Measurements from ENCODE around the gene HDGF. TPM values are rescaled to one million over a fixed set of nuclear protein-coding genes. Genes with fewer than 3 reads are reported as not detected.

HDGF gene
- total RNA-seq, 1 donor, result 68.1 TPM

DNA sequence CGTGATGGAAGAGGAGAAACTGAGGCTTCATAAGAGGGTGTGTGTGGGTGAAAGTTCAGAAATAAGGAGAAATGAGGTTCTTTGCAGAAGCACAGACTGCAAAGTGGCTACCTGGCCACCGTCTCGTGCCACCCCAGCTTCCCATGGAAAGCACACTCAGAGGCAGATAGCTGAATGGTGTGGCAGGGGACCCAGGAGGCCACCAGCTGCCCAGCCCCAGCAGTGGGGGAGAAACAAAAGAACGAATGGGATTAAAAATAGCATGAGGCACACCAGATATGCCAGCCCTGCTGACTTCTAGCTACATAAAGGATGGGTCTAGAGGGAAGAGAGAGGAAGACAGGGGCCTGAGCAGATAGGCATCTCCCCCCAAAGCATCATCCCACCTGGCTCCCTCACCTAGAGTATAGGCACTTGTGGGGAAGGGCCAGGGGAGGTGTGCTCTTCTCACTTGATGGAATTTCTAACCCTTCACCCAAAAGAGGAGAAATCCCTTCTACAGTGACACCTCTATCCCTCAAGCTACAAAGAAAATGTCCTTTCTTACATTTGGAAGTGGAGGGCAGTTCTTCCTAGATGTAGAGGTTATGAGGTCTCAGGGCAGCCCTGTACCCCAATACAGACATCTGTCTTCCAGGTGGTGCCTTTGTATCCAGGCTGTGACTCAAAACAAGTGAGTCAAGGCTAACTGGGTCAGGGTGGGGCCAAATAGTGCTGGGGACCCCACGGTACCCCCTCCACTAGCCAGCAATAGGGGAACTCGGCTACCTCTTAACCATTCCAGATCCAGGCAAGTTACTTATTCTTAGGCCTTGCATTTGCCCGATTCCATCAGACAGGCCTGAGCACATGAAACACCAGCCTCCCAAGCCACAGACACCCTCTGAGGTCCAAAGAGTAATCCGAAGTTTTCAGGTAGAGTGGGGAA lies 3.5 kb downstream of the HDGF start:
- DNase-seq (ENCODE audit: low read depth in 2 of 3, low spot score in 2 of 3), result no peak

DNA sequence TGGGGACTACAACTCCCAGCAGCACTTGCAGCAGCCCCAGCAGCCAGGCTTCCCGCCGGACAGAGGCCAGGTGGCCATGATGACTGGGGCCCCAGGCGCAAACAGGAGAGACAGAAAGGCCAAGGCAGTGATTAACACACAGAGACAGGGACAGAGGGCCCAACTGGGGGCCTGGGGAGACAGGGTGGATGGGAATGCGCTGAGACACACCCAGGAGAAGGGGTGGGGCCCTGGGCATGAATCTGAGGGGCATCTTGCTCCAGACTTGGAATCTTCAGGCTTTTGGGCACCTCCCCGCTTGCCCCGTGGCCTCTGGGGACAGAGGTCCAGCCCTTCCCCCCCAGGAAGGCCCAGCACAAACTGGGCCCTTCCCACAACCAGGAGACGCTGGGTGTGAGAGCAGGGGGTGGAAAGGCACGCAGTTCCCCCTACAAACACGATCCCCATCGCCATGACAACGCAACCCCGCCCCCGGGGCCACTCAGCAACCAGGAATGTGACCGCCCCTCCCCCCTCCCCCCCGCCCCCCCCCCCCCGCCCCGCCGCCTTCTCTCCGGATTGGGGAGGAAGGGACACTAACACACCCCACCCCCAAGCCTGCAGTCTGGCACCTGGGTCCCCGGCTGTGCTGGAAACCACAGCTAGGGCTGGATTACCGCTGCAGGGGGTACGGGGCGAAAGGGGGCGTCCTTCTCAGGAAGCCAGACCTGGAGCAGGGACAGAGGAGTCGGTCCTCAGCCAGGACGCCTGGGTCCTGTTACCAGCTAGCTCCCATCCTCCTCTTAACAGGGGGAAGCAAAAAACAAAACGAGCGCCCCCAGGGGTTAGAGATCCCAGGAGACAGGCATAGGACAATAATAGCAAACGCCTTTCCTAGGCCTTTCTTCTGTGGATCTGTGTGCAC lies 4.5 kb downstream of the HDGF start:
- peak in 2 of 3 donors; percentile 78 to 80 for DNase-seq (ENCODE audit: low read depth in 2 of 3, low spot score in 2 of 3)

DNA sequence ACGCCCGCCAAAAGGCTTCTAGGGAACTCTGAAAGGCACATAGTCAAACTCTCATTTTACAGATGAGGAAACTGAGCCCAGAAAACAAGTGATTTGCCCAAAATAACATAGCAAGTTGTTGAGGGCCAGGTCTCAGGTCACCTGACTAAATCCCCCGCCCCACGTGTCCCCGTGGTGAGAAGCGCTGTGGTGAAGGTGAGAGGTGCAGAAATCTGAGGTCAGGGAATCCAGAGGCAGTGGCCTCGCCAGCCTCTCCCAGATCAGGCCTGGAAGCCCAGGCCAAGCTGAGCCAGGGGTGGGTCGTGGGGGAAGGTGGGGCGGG lies 5.1 kb downstream of the HDGF start:
- no peak for DNase-seq (ENCODE audit: low read depth in 2 of 3, low spot score in 2 of 3)

DNA sequence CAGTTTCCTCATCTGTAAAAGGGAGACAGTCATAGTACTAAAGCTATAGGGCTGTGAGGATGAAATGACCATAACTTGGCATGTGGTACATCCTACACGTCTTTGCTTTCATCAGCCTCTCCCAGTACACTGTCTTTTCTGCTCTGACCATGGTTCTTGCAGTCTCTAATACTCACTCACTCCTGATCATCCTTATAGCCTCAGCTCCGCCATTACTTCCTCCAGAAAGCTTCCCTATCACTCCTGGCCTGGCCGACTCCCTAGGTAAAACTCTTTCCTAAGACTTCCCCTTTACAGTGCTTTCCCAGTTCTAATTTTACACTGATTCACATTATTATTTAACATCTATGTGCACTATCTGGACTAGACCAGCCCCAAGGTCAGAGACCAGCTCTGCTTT lies 5.6 kb downstream of the HDGF start:
- DNase-seq (ENCODE audit: low read depth in 2 of 3, low spot score in 2 of 3), result no peak

DNA sequence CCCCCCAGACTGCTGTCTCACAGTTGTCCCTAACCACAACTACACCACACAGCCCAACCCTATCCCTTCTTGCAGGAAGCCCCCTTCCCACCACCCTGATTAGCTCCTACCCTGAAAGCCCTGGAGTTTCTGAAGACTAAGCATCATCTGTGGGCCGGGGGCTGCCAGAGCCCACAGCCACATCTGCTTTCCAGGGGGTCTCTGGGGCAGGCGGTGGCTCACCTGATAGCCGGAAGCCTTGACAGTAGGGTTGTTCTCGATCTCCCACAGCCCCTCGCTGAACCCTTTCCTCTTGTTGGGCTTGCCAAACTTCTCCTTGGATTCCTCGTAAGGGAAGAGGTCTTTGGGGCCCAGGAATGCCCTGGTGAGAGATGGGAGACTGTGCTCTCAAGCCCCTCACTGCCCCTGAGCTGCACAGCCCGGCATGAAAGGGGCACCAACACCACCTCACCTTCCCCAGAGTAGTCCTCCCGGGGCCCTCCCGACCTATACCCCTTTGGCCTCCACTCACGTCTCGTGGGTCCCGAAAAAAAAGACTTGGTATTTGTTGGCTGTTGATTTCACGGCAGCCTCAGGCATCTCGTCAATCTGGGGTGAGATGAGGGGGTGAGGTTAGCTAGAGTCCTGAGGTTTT lies 6.6 kb downstream of the HDGF start:
- DNase-seq (ENCODE audit: low read depth in 2 of 3, low spot score in 2 of 3), result no peak

DNA sequence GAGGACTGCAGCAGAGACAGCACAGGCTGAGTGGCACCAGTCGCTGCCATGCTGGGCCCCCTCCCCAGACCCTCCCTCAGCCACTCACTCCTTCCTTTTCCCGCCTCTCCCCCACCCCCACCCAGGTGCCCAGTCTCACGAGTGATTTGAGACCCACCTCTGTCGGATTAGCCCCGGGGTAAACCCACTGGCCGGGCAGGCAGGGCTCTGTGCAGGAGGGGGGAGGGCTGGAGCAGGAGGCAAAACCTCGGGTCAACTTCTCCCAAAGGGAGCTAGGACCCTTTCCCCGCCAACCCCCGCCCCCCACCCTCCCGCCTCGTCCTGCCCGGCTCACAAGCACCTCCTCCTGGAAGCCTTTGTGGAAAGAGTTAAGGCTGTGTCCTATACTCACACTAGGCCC lies 7.1 kb downstream of the HDGF start:
- DNase-seq (ENCODE audit: low read depth in 2 of 3, low spot score in 2 of 3), result no peak

DNA sequence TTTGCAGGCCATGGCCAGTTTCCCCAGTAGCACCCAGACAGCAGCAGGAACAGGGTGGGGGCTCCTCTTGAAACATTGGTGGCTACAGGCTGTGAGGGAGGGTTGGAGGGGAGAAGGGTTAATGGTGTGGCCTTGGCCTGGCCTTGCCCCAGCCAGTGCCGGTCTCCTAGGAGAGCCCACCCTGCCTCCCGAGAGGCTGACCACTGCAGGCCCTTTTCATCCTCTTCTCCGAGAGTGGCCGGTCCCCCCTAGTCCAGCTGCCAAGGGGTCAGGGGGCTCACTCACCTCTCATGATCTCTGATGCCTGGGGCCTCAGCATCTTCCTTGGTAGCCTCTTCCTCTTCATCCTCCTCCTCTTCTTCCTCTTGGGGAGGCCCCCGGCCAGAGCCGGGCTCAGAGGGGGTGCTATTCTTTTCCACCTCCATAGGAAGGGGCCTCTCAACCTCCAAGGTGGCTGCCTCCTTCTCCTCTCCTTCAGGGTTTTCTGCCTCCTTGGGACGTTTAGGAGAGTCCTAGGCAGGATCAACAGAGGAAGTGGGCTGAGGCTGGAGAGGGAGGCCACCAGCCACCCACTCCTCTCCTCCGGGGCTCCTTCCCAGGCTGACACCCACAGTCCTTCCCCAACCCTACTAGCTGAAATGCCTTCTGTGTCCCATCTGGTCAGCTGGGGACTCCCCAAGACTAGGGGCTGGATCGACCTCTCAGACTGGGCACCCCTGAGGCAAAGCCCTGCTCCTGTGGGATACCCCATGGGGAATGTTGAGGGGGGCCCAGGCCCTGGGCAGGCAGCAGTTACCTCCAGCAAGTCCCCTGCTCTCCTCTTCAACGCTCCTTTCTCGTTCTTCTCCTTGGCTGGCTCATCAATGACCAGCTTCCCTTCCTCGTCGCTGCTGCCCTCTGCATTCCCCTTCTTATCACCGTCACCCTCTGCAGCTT lies 7.8 kb downstream of the HDGF start:
- no peak for DNase-seq (ENCODE audit: low read depth in 2 of 3, low spot score in 2 of 3)

DNA sequence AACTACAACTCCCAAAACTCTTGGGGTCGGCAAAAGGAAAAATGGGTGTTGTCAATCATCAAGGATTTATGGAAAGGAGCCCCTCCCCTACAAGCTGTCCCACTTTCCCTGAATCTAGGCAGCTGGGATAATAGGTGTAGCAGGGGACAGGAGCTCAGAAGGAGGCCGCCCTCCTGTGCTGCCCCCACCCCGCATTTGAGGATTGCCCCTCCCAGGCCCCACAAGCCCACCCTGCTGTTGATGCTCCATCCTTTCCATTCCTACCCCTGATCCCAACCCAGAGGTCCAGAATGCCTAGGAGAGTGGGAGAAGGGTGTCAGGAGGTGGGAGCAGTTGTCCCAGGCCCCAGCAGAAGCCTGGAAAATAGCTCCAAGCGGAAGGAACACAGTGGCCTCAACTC lies 8.7 kb downstream of the HDGF start:
- DNase-seq (ENCODE audit: low read depth in 2 of 3, low spot score in 2 of 3), result no peak

DNA sequence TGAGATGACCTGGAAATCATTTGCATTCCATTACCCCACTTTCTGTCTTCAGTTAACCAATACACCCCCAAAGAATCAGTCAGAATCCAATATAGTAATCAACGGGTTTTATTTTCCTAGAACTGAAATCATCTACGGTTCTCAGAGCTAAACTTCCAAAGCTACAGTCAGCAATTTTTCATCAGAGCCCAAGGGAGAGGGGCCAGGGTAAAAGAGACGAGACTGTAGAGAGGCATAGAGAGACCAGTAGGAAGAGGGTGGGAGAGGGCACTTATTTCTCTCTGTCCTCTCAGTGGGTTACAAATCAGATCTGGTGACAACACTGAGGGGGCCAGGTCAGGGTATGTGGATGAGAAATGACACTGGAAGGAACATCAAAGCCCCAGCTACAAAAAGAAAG lies 9.5 kb downstream of the HDGF start:
- DNase-seq (ENCODE audit: low read depth in 2 of 3, low spot score in 2 of 3), result no peak

DNA sequence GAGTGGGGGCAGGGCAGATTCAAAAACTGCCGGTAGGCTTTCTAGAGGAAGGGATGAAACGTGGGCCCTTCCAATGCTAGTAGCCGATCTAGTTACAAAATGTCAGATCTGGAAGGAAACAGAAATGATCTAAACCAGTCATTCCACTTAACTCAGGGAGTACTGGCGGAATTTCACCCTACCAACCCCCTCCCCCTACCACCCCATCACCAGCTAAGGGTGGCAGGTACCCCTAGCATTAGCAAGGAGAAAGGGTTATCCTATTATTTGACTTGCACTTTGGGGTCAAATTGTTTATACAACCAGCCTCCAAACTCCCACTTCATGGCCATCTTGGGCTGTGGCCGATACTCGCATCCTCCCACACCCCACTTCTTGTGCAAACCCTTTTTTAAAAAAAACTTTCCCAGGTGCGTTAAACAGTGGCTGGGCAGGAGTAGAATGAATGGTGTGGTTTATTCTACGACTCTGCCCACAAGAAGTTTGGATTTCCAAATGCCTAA lies 9.9 kb downstream of the HDGF start:
- DNase-seq (ENCODE audit: low read depth in 2 of 3, low spot score in 2 of 3), result no peak

DNA sequence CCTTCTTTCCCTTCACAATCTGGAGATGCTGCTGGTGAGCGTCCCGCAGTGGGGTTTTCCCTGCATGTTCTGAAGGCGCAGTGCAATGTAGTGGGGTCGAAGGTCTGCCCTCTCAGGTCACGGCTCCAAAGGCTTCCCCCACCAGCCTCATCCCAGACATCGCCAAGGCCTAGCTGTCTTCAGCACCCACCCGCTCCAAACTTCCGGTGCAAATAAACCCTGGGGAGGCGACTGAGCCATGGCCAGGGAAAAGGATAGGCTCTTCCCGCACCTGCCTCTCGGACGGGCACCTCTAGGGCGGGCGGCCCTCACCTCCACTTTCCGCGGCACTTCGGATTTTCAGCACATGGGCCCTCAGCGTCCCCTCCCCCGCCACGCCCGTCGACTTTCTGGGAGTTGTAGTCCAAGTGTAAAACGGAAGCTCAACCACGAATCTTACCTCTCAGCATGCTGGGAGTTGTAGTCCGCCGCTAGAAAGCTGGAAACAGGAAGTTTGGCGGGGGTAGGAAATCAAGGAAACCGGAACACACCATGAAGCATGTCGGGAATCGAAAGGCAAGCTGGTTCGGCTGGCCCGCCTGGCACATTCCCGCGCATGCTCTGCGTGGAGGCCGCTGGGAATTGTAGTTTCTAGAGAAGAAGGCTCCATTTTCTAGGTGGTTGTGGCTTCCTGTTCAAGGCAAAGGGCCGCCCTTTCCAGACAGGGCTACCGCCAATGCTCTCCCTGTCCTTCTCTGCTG lies 10.6 kb downstream of the HDGF start, which contains the start of gene MRPL24:
Gene MRPL24 (minus strand): TSS at position 348 of the 740 bp plus-strand sequence. CDS start 2,384 bp downstream, outside the sequence.
- peak; percentile 85 to 100 (median 98) for DNase-seq (ENCODE audit: low read depth in 2 of 3, low spot score in 2 of 3)

DNA sequence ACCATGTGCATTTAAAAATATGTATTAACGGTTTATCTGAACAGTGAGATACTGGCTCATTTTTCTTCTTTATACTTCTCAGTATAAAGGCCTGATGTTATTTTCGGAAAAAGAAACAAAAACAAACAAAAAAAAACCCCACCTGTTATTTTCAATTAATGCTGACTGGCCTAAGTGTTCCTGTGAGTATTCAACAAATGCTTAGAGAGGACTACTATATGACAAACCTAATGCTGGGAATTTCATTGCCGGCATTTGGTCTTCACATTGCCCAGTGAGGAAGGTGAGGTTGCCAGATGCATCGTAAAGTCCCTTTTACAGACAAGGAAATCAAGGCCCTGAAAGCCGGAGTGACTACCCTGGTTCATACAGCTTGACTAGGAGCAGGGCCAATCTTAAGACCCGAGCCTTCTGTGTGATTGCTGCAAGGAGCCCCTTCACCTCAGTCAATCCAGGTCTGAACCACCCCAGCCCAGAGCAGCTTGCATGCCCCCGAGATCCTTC lies 11.2 kb downstream of the HDGF start:
- DNase-seq (ENCODE audit: low read depth in 2 of 3, low spot score in 2 of 3), result no peak

DNA sequence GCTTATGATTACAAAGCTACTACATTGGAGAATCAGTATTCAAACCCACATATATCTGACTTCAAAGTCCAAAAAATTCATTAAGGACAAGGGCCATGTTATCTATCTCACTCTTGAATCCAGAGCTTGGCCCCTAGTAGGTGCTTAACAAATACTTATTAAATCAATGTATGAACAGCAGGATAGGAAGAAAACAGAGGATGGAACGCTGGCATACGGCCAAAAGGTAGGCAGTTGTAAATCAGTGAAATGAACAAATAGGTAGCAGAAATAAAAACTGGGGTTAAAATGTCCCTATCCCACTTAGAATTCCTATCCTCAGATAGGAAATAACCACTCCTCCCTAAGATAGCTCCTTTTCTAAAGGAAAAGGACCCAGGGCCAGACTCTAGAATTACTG lies 12.6 kb downstream of the HDGF start:
- DNase-seq (ENCODE audit: low read depth in 2 of 3, low spot score in 2 of 3), result no peak

DNA sequence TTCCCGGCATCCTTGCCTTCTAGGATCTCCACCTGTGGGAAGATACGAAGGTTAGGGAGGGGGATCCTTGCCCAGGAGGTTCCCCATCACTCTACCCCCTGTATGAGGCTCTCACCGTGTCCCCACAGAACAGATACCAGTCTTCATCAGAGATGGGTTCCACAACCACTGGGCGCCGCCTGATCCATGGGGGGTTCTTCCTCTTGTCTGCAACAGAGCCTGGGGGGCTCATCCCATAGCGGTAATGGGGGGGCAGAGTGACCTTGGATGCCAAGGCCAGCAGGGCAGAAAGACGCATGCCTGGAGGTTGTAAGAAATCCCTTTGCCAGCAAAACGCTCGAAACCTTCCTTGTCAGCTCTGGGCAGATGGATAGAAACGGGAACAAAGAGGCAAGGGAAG lies 13.1 kb downstream of the HDGF start:
- no peak for DNase-seq (ENCODE audit: low read depth in 2 of 3, low spot score in 2 of 3)

DNA sequence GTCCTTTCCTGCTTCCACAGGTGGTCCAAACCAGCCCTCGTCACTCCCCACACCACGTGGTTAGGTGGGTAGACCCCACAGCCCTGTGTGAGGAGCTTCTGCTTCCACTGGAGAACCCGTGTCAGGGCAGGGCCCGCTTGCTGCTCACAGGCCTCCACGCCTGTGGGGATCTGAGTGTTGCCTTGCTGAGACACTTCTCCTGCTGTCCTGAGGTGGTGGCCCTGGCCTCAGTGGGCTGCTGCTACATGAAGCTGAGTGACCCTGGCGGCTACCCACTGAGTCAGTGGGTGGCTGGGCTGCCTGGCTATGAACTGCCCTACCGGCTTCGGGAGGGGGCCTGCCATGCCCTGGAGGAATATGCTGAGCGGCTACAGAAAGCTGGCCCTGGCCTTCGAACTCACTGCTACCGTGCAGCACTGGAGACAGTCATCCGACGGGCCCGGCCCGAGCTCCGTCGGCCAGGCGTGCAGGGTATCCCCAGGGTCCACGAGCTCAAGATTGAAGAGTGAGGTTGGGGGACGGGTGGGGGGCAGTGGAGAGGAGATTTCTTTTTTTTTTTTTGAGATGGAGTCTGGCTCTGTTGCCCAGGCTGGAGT lies 17.4 kb downstream of the HDGF start:
- no peak for DNase-seq (ENCODE audit: low read depth in 2 of 3, low spot score in 2 of 3)

DNA sequence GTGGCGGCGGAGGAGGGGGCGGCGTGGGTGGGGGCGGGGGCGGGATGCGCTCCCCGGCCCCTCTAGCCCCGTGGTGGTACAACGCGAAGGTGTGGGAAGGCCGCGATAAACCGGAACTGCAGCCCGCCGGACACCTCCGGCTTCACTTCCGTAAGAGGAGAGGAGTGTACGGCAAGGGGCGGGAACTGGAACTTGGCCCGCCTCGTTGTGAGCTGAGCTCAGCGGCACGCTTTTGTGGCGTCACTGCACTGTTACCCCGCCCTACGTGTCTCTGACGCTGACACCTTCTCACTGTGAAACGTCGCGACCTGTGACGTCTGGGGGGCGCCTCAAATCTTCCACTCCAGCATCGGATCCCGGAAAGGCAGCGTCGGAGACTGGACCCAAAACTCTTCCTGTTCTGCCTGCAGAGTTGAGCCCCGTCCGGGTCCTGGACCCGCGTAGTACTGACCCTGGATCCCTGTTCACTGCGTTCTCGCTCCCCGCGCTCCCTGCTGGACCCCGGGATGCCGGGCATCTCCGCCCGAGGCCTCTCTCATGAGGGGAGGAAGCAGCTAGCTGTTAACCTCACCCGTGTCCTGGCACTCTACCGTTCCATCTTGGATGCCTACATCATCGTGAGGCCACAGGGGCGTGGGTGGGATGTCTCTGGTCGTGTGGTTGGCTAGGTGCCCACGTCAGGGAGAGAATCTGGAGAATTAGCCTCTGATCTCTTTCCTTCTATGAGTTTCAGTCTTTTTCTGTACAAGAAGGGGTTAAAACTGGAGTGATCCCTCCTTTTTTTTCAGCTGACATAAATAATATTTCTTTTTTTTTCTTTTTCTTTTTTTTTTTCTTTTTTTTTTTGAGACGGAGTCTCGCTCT lies 22.6 kb downstream of the HDGF start, which contains the start of gene ISG20L2:
Gene ISG20L2 (minus strand): TSS at position 168 of the 864 bp plus-strand sequence. CDS start 1,114 bp downstream, outside the sequence.
- peak; percentile 90 to 99 (median 99) for DNase-seq (ENCODE audit: low read depth in 2 of 3, low spot score in 2 of 3)

DNA sequence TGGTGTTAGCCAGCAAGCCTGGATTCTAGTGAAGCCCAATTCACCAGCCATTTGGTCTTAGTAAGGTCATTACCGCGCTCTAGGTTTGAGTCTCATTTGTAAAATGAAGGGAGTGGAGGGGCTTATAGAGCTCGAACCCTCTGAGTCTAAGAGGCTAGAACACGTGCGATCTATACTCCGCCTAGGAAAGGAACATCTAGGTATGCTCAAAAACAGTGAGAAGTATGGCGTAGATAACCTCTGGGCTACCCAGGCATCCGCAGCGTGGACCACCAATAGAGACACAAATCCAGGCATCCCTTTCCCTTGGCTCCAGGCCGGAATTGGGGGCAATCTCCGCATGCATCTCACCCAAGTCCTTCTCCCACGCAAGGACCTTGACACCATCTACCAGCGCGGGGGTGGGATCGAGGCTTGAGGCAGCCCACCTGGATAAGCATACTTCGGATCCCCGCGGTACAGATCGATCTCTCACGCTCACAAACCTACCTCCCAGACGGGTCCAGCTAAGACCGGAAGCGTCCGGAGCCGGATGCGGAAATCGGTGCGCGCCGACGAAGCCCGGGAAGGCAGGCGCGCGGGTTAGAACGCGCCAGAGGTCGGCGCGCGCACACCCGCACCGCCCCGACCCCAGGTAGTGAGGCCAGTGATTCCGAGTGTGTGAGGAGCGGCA lies 23.4 kb downstream of the HDGF start, which contains the start of gene METTL25B:
Gene METTL25B (plus strand): TSS at position 544 of the 673 bp plus-strand sequence. CDS start 636 bp downstream, outside the sequence.
- DNase-seq (ENCODE audit: low read depth in 2 of 3, low spot score in 2 of 3), result peak in 1 of 3 donors; percentile 68
